HFFc6 (cell line): ENCODE measurements around the gene TMLHE. TPM values are rescaled to one million over a fixed set of nuclear protein-coding genes. Genes with fewer than 3 reads are reported as not detected.
"Not testable (repeated sequence)": the region's sequence is repeated elsewhere in the genome, so short reads cannot be mapped to it uniquely, and the experiment has no call there.

Experiments
- DNase-seq: peaks from one replicate; pipeline ENCODE4 v3.0.0-alpha.2; 2018
- H3K27ac Mint-ChIP-seq: 2 replicates; pipeline ENCODE4 v1.8.0; 2020; ENCODE audit warnings: mild to moderate bottlenecking, mixed read lengths
- H3K27me3 Mint-ChIP-seq: 2 replicates; pipeline ENCODE4 v1.8.0; 2021; ENCODE audit warnings: mild to moderate bottlenecking, moderate library complexity, mixed read lengths; ENCODE audit not compliant: insufficient read depth
- H3K36me3 Mint-ChIP-seq: 2 replicates; pipeline ENCODE4 v1.8.0; 2021; ENCODE audit warnings: low read depth, mixed read lengths
- H3K4me1 Mint-ChIP-seq: 2 replicates; pipeline ENCODE4 v1.8.0; 2020; ENCODE audit warnings: low read depth, mixed read lengths
- H3K4me3 Mint-ChIP-seq: 2 replicates; pipeline ENCODE4 v1.8.0; 2020; ENCODE audit warnings: mild to moderate bottlenecking, moderate library complexity, mixed read lengths
- H3K9me3 Mint-ChIP-seq: 2 replicates; pipeline ENCODE4 v1.8.0; 2020; ENCODE audit warnings: mild to moderate bottlenecking, mixed read lengths
- total RNA-seq, 6 experiments: library from RNA; stranded (reverse); fragmentation: NEBNext Ultra II Directional; extraction: Animal tissue kit (Norgen Biotek cat#: 25700); gene quantifications; 2 replicates in 1 of 6; 3 replicates in 5 of 6; pipeline ENCODE4 v1.2.3, GENCODE V29; 2021
- TF ChIP-seq, protein P1 (sequence below): fragments of 200-600 bp; sonication (generic); IDR thresholded peaks from 2 replicates; pipeline ENCODE4 v1.5.0; 2021; ENCODE audit warnings: antibody characterized with exemption, mild to moderate bottlenecking

TMLHE gene
- total RNA-seq, 6 experiments from 2014 or later, result 12.2 to 15.7 (median 13.2) TPM

- no peaks in the 10 kb centered on the region for H3K4me1 Mint-ChIP-seq
- H3K9me3 Mint-ChIP-seq, result peaks cover 9% of the 10 kb centered on the region; the same call in 1 of the 2 replicates
- peak overlapping the region; percentile 61 for H3K4me3 Mint-ChIP-seq
- TF ChIP-seq, protein P1, sequence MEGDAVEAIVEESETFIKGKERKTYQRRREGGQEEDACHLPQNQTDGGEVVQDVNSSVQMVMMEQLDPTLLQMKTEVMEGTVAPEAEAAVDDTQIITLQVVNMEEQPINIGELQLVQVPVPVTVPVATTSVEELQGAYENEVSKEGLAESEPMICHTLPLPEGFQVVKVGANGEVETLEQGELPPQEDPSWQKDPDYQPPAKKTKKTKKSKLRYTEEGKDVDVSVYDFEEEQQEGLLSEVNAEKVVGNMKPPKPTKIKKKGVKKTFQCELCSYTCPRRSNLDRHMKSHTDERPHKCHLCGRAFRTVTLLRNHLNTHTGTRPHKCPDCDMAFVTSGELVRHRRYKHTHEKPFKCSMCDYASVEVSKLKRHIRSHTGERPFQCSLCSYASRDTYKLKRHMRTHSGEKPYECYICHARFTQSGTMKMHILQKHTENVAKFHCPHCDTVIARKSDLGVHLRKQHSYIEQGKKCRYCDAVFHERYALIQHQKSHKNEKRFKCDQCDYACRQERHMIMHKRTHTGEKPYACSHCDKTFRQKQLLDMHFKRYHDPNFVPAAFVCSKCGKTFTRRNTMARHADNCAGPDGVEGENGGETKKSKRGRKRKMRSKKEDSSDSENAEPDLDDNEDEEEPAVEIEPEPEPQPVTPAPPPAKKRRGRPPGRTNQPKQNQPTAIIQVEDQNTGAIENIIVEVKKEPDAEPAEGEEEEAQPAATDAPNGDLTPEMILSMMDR, result no peak
- no peak for DNase-seq
- no peak overlapping the region for H3K27ac Mint-ChIP-seq
- no peaks in the 10 kb centered on the region for H3K27me3 Mint-ChIP-seq
- H3K36me3 Mint-ChIP-seq, result no peaks in the 10 kb centered on the region
These were observed 19.8 kb upstream of the TMLHE start for GRCh38 chrX:155632431-155633100.

GRCh38 chrX:155620110-155620509 is 7.4 kb upstream of the TMLHE start:
- H3K27ac Mint-ChIP-seq, H3K36me3 Mint-ChIP-seq, H3K4me3 Mint-ChIP-seq, H3K4me1 Mint-ChIP-seq, H3K27me3 Mint-ChIP-seq, H3K9me3 Mint-ChIP-seq, DNase-seq: not testable (repeated sequence)

DNA sequence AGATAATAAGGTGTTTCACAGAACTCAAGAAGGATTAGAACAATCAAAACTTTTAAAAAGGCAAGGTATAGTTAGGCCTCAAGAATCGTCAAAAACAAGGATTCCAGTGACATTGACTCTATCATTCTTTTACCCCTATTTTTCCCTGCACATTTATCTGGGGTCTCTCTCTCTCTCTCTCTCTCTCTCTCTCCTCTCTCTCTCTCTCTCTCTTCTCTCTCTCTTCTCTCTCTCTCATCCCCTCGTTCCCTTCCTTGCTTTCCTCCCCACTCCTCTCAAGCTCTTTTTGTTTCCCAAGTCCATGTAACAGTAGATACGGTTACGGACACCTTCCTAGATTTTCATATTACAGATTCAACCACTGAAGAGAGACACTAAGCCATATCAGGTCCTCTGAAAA is 3.2 kb upstream of the TMLHE start:
- Mint-ChIP-seq H3K9me3 (no peaks in the 10 kb centered on the region), H3K4me3 (no peak overlapping the region), H3K27me3 (no peaks in the 10 kb centered on the region), H3K27ac (no peak overlapping the region), H3K36me3 (no peaks in the 10 kb centered on the region), H3K4me1 (0 out of 2 replicates have a peak, but pooled peaks cover 7% of the 10 kb centered on the region)
- DNase-seq, result no peak
- TF ChIP-seq, protein P1, result no peak

- DNase-seq, result no peak
- H3K4me3 Mint-ChIP-seq, result 0 out of 2 replicates have a peak overlapping the region, but pooled peaks have one; percentile 46
- TF ChIP-seq, protein P1, result no peak
- H3K27me3 Mint-ChIP-seq, result no peaks in the 10 kb centered on the region
- no peak overlapping the region for H3K27ac Mint-ChIP-seq
- no peaks in the 10 kb centered on the region for H3K9me3 Mint-ChIP-seq
- H3K4me1 Mint-ChIP-seq, result 0 out of 2 replicates have a peak, but pooled peaks cover 7% of the 10 kb centered on the region
- no peaks in the 10 kb centered on the region for H3K36me3 Mint-ChIP-seq
These were observed 1.3 kb upstream of the TMLHE start for GRCh38 chrX:155613927-155614559.

DNA sequence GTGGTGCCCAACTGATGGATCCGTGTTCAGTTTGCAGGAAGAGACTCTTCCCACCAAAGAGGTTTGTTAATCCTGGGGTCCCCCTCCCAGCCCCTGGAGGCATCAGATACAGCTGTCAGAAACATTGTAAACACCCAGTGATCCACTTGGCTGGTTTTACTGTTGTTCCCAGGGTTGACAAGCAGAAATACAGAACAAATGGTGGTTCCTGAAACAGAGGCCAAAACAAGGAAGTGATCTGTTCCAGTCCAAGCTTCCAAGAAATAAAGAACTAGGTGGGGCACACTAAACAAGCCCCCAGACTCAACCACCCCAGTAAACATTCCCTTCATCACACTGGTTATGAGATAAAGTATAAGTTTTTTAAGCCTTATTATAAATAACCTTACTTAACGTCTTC is 1.4 kb downstream of the TMLHE start:
- peak overlapping the region; percentile 96 for H3K4me3 Mint-ChIP-seq
- H3K36me3 Mint-ChIP-seq, result peaks cover 10% of the 10 kb centered on the region; the same call in 1 of the 2 replicates
- peak overlapping the region; percentile 93 for H3K27ac Mint-ChIP-seq
- no peaks in the 10 kb centered on the region for H3K9me3 Mint-ChIP-seq
- 0 out of 2 replicates have a peak, but pooled peaks cover 7% of the 10 kb centered on the region for H3K4me1 Mint-ChIP-seq
- TF ChIP-seq, protein P1, result no peak
- no peak for DNase-seq
- H3K27me3 Mint-ChIP-seq, result no peaks in the 10 kb centered on the region

DNA sequence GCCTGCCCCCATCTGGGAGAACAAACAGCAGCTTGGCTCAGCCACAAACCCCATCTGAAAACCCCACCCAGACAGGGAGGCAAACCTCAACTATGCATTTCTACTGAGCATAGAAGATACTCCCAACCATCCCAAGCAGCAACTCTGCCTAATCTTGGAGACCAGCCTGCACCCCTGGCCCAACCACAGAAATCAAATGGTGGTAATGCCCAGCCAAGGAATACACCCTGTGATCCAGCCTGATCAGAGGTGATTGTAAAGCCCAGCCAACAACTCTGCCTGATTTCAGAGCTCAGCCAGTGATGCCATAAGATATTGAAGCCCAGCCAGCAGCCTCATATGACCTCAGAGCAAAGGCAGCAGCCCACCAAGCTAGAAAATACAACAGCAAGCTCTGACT is 19.8 kb downstream of the TMLHE start:
- peaks cover 12% of the 10 kb centered on the region for H3K9me3 Mint-ChIP-seq
- TF ChIP-seq, protein P1, result no peak
- H3K4me1 Mint-ChIP-seq, result no peaks in the 10 kb centered on the region
- peaks cover 8% of the 10 kb centered on the region for H3K36me3 Mint-ChIP-seq
- no peak overlapping the region for H3K27ac Mint-ChIP-seq
- no peak overlapping the region for H3K4me3 Mint-ChIP-seq
- no peak for DNase-seq
- H3K27me3 Mint-ChIP-seq, result no peaks in the 10 kb centered on the region
